Esophagus squamous epithelium (tissue), 5 donors: ENCODE data around the gene DENND1A. TPM values are rescaled to one million over a fixed set of nuclear protein-coding genes. Genes with fewer than 3 reads are reported as not detected.

Experiments used
- DNase-seq: peaks from one replicate; lab custom pipeline; 2025; lab: John Stamatoyannopoulos, UW
- H3K27ac ChIP-seq, 4 donors: fragments of 200-600 bp; sonication (generic); one replicate each; pipeline ENCODE4 v1.5.1; 2016 to 2019; ENCODE audit warnings: mild to moderate bottlenecking in 1 of 4
- H3K27me3 ChIP-seq, 4 donors: fragments of 200-600 bp; sonication (generic); 1 replicate in 3 of 4; 2 replicates in 1 of 4; pipeline versions ENCODE4 v1.5.1 to v1.6.0; 2017 to 2021; ENCODE audit warnings: antibody characterized with exemption in 1 of 4
- H3K36me3 ChIP-seq, 3 donors: fragments of 200-600 bp; sonication (generic); one replicate each; pipeline ENCODE4 v1.5.1; 2016 to 2019
- H3K4me1 ChIP-seq, 3 donors: fragments of 200-600 bp; sonication (generic); one replicate each; pipeline ENCODE4 v1.5.1; 2017 to 2019
- H3K4me3 ChIP-seq, 4 donors: fragments of 200-600 bp; sonication (generic); 1 replicate in 3 of 4; 2 replicates in 1 of 4; pipeline ENCODE4 v1.5.1; 2016 to 2019; ENCODE audit warnings: mild to moderate bottlenecking in 2 of 4, moderate library complexity in 1 of 4
- H3K9me3 ChIP-seq, 3 donors: fragments of 200-600 bp; sonication (generic); one replicate each; pipeline ENCODE4 v1.5.1; 2016 to 2019
- CTCF ChIP-seq, 6 experiments: fragments of 450-650 bp in 4 of 6; fragments of 200-600 bp in 2 of 6; sonication (generic) in 2 of 6; IDR thresholded peaks; one replicate each; pipeline ENCODE4 v1.5.1; 2016 to 2019; ENCODE audit warnings: antibody characterized with exemption in 6 of 6, mild to moderate bottlenecking in 4 of 6, moderate library complexity in 4 of 6
- POLR2A ChIP-seq, 4 donors: fragments of 450-650 bp; IDR thresholded peaks; one replicate each; pipeline ENCODE4 v1.6.1; 2017; ENCODE audit warnings: antibody characterized with exemption in 4 of 4, mild to moderate bottlenecking in 4 of 4, moderate library complexity in 3 of 4
- WGBS, 2 donors: methylation state at CpG; one replicate each; pipeline ENCODE4 v1.1.5; 2018; 5-methylcytosine and 5-hydroxymethylcytosine counted together
- intact Hi-C: fragments of 100-400 bp; cut with DNase I; formaldehyde crosslinking; loops from one replicate; pipeline ENCODE4 v1.15.0; 2022
- total RNA-seq, 4 donors: library from RNA; depleted of rRNA; stranded (reverse); fragments of >200 nt; gene quantifications; one replicate each; pipeline ENCODE4 v1.1.0, GENCODE V29; 2016
- donor health status: DM: yes; HTN: yes; CAD: no.

DENND1A gene
- total RNA-seq, 4 donors from 2014 or later = 5.3 to 16.0 (median 12.9) TPM

- no peak for TF ChIP-seq POLR2A (IDR thresholded peaks at IDR 0.05)
- no peak for TF ChIP-seq CTCF (IDR thresholded peaks at IDR 0.05)
- Histone ChIP-seq H3K27me3 (no peaks in the 10 kb centered on the region), H3K4me1 (no peaks in the 10 kb centered on the region), H3K36me3 (no peaks in the 10 kb centered on the region), H3K27ac (no peak overlapping the region), H3K9me3 (no peaks in the 10 kb centered on the region), H3K4me3 (no peak overlapping the region)
- DNase-seq = no peak
- WGBS, 2 donors = 57 to 82% methylated on average over 3 of the region's 3 CpGs
- intact Hi-C loops = no loop called here
Observed at GRCh38 chr9:123540457-123540856, 389.5 kb downstream of the DENND1A start.

- Histone ChIP-seq H3K9me3 (no peaks in the 10 kb centered on the region), H3K4me1 (no peaks in the 10 kb centered on the region), H3K36me3 (no peaks in the 10 kb centered on the region), H3K27me3 (no peaks in the 10 kb centered on the region), H3K27ac (no peak overlapping the region), H3K4me3 (no peak overlapping the region)
- no peak for DNase-seq
- intact Hi-C loops = no loop called here
- TF ChIP-seq CTCF (IDR thresholded peaks at IDR 0.05) (no peak), POLR2A (IDR thresholded peaks at IDR 0.05) (no peak)
- WGBS, 2 donors = 90% methylated on average over 3 of the region's 3 CpGs
Observed at GRCh38 chr9:123537809-123538208, 392.1 kb downstream of the DENND1A start.

GRCh38 chr9:123536455-123536868, 393.5 kb downstream of the DENND1A start:
- no peak for DNase-seq
- TF ChIP-seq CTCF (IDR thresholded peaks at IDR 0.05) = no peak
- TF ChIP-seq POLR2A (IDR thresholded peaks at IDR 0.05) = no peak
- no peaks in the 10 kb centered on the region for H3K36me3 ChIP-seq
- H3K27ac ChIP-seq = no peak overlapping the region
- intact Hi-C loops = no loop called here
- WGBS, 2 donors = 87% methylated on average over 6 of the region's 6 CpGs
- H3K9me3 ChIP-seq = no peaks in the 10 kb centered on the region
- no peaks in the 10 kb centered on the region for H3K4me1 ChIP-seq
- H3K27me3 ChIP-seq = no peaks in the 10 kb centered on the region
- no peak overlapping the region for H3K4me3 ChIP-seq

- 92 to 99% methylated on average over 2 of the region's 2 CpGs for WGBS, 2 donors
Observed at GRCh38 chr9:123534336-123534735, 395.6 kb downstream of the DENND1A start.

GRCh38 chr9:123530244-123530643, 399.7 kb downstream of the DENND1A start:
- H3K27me3 ChIP-seq = no peaks in the 10 kb centered on the region
- H3K4me1 ChIP-seq = no peaks in the 10 kb centered on the region
- no peak overlapping the region for H3K4me3 ChIP-seq
- TF ChIP-seq CTCF (IDR thresholded peaks at IDR 0.05) (no peak), POLR2A (IDR thresholded peaks at IDR 0.05) (no peak)
- H3K9me3 ChIP-seq = no peaks in the 10 kb centered on the region
- intact Hi-C loops = no loop called here
- H3K36me3 ChIP-seq = no peaks in the 10 kb centered on the region
- no peak overlapping the region for H3K27ac ChIP-seq
- WGBS, 2 donors = 78 to 82% methylated on average over 4 of the region's 4 CpGs
- no peak for DNase-seq

More at GRCh38 chr9:123534336-123534735, 395.6 kb downstream of the DENND1A start:
- TF ChIP-seq POLR2A (IDR thresholded peaks at IDR 0.05) (no peak), CTCF (IDR thresholded peaks at IDR 0.05) (no peak)
- Histone ChIP-seq H3K27ac (no peak overlapping the region), H3K27me3 (no peaks in the 10 kb centered on the region), H3K4me1 (no peaks in the 10 kb centered on the region), H3K4me3 (no peak overlapping the region), H3K36me3 (no peaks in the 10 kb centered on the region), H3K9me3 (no peaks in the 10 kb centered on the region)
- intact Hi-C loops = no loop called here
- DNase-seq = no peak
